ENCODE data around the gene RPS2.
A peak's percentile ranks its signal among the peaks of the same experiment; 100 is the strongest.
"Not testable (repeated sequence)": the region's sequence is repeated elsewhere in the genome, so short reads cannot be mapped to it uniquely, and the experiment has no call there.

Gene RPS2

GRCh38 chr16:1964506-1965395, at the start of gene RPS2:
Gene RPS2 (minus strand): TSS chr16:1964826. CDS start chr16:1964625, 201 bp downstream.
- peak; percentile 99 for DNase-seq

- DNase-seq: no peak
Observed at GRCh38 chr16:2013527-2013926, 48.9 kb upstream of the RPS2 start.

GRCh38 chr16:2011726-2012125, 47.1 kb upstream of the RPS2 start:
- DNase-seq: not testable (repeated sequence)

GRCh38 chr16:2009791-2010510, 45.3 kb upstream of the RPS2 start, which contains the start of gene ZNF598:
Gene ZNF598 (minus strand): TSS chr16:2009821.
- peak; percentile 97 for DNase-seq

GRCh38 chr16:2009164-2009711, 44.6 kb upstream of the RPS2 start:
- peak; percentile 66 for DNase-seq

- DNase-seq: peak; percentile 57
Observed at GRCh38 chr16:2008631-2009163, 44.1 kb upstream of the RPS2 start.

- no peak for DNase-seq
Observed at GRCh38 chr16:2008009-2008526, 43.4 kb upstream of the RPS2 start.

GRCh38 chr16:2007081-2007836, 42.6 kb upstream of the RPS2 start:
- no peak for DNase-seq

GRCh38 chr16:2006317-2006716, 41.7 kb upstream of the RPS2 start:
- no peak for DNase-seq

- DNase-seq: no peak
Observed at GRCh38 chr16:2005646-2006045, 41.0 kb upstream of the RPS2 start.

- DNase-seq: no peak
Observed at GRCh38 chr16:2004795-2005517, 40.3 kb upstream of the RPS2 start.

GRCh38 chr16:2003827-2004641, 39.4 kb upstream of the RPS2 start:
- peak; percentile 97 for DNase-seq

- no peak for DNase-seq
Observed at GRCh38 chr16:2003231-2003826, 38.7 kb upstream of the RPS2 start.

- no peak for DNase-seq
Observed at GRCh38 chr16:2002406-2003230, 38.0 kb upstream of the RPS2 start.

GRCh38 chr16:2001456-2002355, 37.1 kb upstream of the RPS2 start:
- DNase-seq: no peak

- no peak for DNase-seq
Observed at GRCh38 chr16:2001035-2001434, 36.4 kb upstream of the RPS2 start.

- DNase-seq: no peak
Observed at GRCh38 chr16:1999866-2000514, 35.4 kb upstream of the RPS2 start.

All from NCI-H69 (cell line).